Measurements from ENCODE around the gene CSF2. TPM values are rescaled to one million over a fixed set of nuclear protein-coding genes. Genes with fewer than 3 reads are reported as not detected.

CSF2 gene
- polyA plus RNA-seq, 1 experiment, result not detected

DNA sequence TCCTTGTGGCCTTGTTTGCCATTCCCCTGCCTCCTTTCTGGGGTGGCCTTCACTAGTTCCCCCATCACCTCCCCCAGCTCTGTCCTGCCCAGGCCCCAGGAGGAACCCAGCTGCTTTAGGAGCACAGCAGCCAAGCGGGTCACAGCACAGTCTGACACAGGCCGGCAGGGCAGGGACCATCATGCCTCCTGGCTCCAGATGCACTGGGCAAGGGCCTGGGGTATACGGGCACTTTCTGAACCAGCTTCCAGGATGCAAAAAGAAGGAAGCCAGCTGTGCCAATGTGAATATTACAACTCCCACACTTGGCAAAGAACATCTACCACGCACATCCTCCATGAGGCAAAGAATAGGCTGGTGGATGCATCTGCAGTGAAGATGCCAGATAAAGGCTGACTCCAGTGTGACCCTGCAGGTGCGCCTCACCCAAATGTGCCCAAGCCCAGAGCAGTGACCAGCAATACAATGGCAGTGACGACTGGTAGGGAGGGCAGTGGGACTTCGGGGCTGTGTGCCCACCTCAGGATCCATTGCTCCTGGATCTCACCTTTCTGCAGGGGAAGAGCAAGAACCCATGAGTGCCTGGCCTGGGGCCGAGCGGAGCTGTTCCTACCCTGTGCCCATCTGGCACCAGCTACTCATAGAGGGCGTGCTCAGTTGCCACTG lies 19.4 kb upstream of the CSF2 start:
- ChIA-PET CTCF (interaction anchor here (1.4 to 1.7 kb wide), 2 partner anchors 10 to 11 kb away, joined by 4 to 5 read pairs; no protein-coding TSS in a partner anchor), POLR2A (no interaction called here)
- no peak overlapping the region for H3K4me3 ChIP-seq (ENCODE audit: low read depth, low read length)
- no peak for DNase-seq (ENCODE audit: low read depth, low spot score)
- no peak overlapping the region for H3K27ac ChIP-seq (ENCODE audit: low read depth, low read length)
- H3K9me3 ChIP-seq (ENCODE audit: control insufficient read depth, insufficient read depth, low read length), result no peaks in the 10 kb centered on the region
- TF ChIP-seq, protein P1, sequence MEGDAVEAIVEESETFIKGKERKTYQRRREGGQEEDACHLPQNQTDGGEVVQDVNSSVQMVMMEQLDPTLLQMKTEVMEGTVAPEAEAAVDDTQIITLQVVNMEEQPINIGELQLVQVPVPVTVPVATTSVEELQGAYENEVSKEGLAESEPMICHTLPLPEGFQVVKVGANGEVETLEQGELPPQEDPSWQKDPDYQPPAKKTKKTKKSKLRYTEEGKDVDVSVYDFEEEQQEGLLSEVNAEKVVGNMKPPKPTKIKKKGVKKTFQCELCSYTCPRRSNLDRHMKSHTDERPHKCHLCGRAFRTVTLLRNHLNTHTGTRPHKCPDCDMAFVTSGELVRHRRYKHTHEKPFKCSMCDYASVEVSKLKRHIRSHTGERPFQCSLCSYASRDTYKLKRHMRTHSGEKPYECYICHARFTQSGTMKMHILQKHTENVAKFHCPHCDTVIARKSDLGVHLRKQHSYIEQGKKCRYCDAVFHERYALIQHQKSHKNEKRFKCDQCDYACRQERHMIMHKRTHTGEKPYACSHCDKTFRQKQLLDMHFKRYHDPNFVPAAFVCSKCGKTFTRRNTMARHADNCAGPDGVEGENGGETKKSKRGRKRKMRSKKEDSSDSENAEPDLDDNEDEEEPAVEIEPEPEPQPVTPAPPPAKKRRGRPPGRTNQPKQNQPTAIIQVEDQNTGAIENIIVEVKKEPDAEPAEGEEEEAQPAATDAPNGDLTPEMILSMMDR (IDR thresholded peaks at IDR 0.05; ENCODE audit: low read depth, low read length), result no peak
- peaks cover 25% of the 10 kb centered on the region for H3K27me3 ChIP-seq (ENCODE audit: control insufficient read depth, insufficient read depth, low read length)

DNA sequence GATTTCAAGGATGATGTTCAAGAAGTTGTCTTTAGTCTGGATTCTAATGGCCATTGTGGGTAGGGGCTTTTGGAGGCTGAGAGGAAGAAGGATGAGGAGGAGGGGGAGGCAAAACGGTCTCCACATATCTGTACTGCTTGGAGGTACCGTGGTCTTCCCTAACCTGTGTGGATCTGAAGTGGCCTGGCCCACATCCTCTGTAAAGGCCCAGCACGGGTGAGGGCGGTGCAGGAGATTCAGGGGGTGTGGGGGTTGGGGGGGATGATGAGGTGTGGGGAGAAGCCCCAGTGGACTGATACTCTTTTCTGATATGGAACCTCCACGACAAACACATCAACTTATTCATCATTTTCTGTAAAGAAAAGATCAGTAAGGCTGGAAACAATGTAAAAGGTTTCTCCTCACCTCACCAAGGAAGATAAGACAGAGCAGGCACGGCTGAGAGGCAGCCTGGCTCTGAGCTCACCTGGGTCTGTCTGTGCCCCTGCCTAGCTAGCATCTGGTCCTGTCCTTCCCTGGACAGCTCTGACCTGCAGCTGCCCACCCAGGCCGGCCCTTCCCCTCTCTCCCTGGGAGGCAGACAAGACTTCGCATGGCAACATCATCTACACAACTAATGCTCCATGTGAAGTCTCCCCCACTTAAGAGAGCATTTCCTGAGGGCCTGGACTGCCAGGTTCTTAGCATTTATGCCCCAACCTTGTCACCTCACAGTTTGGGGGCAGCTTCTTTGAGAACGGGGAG lies 18.7 kb upstream of the CSF2 start:
- ChIA-PET POLR2A (no interaction called here), CTCF (interaction anchor here (0.6 to 1.7 kb wide), 3 partner anchors 9 to 489 kb away, joined by 4 to 7 read pairs (median 5); no protein-coding TSS in a partner anchor)
- Histone ChIP-seq H3K27ac (ENCODE audit: low read depth, low read length) (no peak overlapping the region), H3K9me3 (ENCODE audit: control insufficient read depth, insufficient read depth, low read length) (no peaks in the 10 kb centered on the region), H3K27me3 (ENCODE audit: control insufficient read depth, insufficient read depth, low read length) (peaks cover 25% of the 10 kb centered on the region), H3K4me3 (ENCODE audit: low read depth, low read length) (no peak overlapping the region)
- TF ChIP-seq, protein P1 (IDR thresholded peaks at IDR 0.05; ENCODE audit: low read depth, low read length), result no peak
- no peak for DNase-seq (ENCODE audit: low read depth, low spot score)

GRCh38 chr5:132055441-132055807 lies 18.2 kb upstream of the CSF2 start:
- Histone ChIP-seq H3K4me3 (ENCODE audit: low read depth, low read length) (no peak overlapping the region), H3K9me3 (ENCODE audit: control insufficient read depth, insufficient read depth, low read length) (no peaks in the 10 kb centered on the region; the same call in 1 of the 2 replicates), H3K27ac (ENCODE audit: low read depth, low read length) (no peak overlapping the region), H3K27me3 (ENCODE audit: control insufficient read depth, insufficient read depth, low read length) (peaks cover 22% of the 10 kb centered on the region)
- CTCF ChIA-PET, result interaction anchor here (0.6 to 1.7 kb wide), 2 partner anchors 10 to 489 kb away, joined by 5 to 7 read pairs; no protein-coding TSS in a partner anchor
- POLR2A ChIA-PET, result no interaction called here
- TF ChIP-seq, protein P1 (IDR thresholded peaks at IDR 0.05; ENCODE audit: low read depth, low read length), result no peak
- no peak for DNase-seq (ENCODE audit: low read depth, low spot score)

- Histone ChIP-seq H3K4me3 (ENCODE audit: low read depth, low read length) (no peak overlapping the region), H3K27me3 (ENCODE audit: control insufficient read depth, insufficient read depth, low read length) (peaks cover 25% of the 10 kb centered on the region), H3K9me3 (ENCODE audit: control insufficient read depth, insufficient read depth, low read length) (no peaks in the 10 kb centered on the region; the same call in 1 of the 2 replicates), H3K27ac (ENCODE audit: low read depth, low read length) (no peak overlapping the region)
- CTCF ChIA-PET, result interaction anchor here (1.7 kb wide), 1 partner anchor 9 kb away, joined by 5 read pairs; no protein-coding TSS in a partner anchor
- TF ChIP-seq, protein P1 (IDR thresholded peaks at IDR 0.05; ENCODE audit: low read depth, low read length), result no peak
- DNase-seq (ENCODE audit: low read depth, low spot score), result no peak
- POLR2A ChIA-PET, result no interaction called here
Observed at GRCh38 chr5:132055808-132056609, 17.6 kb upstream of the CSF2 start.
